Right atrium auricular region (tissue), 2 donors: ENCODE measurements around the gene AKR1A1. TPM values are rescaled to one million over a fixed set of nuclear protein-coding genes. Genes with fewer than 3 reads are reported as not detected.
A peak's percentile ranks its signal among the peaks of the same experiment; 100 is the strongest.
"Not testable (repeated sequence)": the region's sequence is repeated elsewhere in the genome, so short reads cannot be mapped to it uniquely, and the experiment has no call there.

Experiments
- DNase-seq: peaks from one replicate; pipeline ENCODE4 v3.0.0-alpha.2; 2019; ENCODE audit warnings: low spot score
- H3K27ac ChIP-seq, 2 donors: fragments of 200-600 bp; sonication (generic); 1 replicate in 1 of 2; 2 replicates in 1 of 2; pipeline ENCODE4 v1.5.1; 2016 to 2019
- H3K27me3 ChIP-seq, 2 donors: fragments of 200-600 bp; sonication (generic); one replicate each; pipeline versions ENCODE4 v1.5.1 to v1.6.0; 2017 to 2019
- H3K36me3 ChIP-seq: fragments of 200-600 bp; sonication (generic); one replicate; pipeline ENCODE4 v1.5.1; 2016
- H3K4me1 ChIP-seq, 2 donors: fragments of 200-600 bp; sonication (generic); one replicate each; pipeline versions ENCODE4 v1.5.1 to v1.6.0; 2017 to 2019
- H3K4me3 ChIP-seq, 2 donors: fragments of 200-600 bp; sonication (generic); 1 replicate in 1 of 2; 2 replicates in 1 of 2; pipeline ENCODE4 v1.5.1; 2017 to 2019; ENCODE audit warnings: mild to moderate bottlenecking in 1 of 2, moderate library complexity in 1 of 2
- H3K9me3 ChIP-seq, 2 donors: fragments of 200-600 bp; sonication (generic); one replicate each; pipeline ENCODE4 v1.5.1; 2019
- total RNA-seq, 2 donors: library from RNA; depleted of rRNA; stranded (reverse); fragments of >200 nt; gene quantifications; one replicate each; pipeline ENCODE4 v1.1.0, GENCODE V29; 2016
- TF ChIP-seq, protein P1 (sequence below), 2 donors: fragments of 200-600 bp; sonication (generic); IDR thresholded peaks; one replicate each; pipeline ENCODE4 v1.5.1; 2019; ENCODE audit warnings: antibody characterized with exemption in 2 of 2

Gene AKR1A1
- total RNA-seq, 2 donors from 2014 or later, result 47.2 to 53.3 TPM

DNA sequence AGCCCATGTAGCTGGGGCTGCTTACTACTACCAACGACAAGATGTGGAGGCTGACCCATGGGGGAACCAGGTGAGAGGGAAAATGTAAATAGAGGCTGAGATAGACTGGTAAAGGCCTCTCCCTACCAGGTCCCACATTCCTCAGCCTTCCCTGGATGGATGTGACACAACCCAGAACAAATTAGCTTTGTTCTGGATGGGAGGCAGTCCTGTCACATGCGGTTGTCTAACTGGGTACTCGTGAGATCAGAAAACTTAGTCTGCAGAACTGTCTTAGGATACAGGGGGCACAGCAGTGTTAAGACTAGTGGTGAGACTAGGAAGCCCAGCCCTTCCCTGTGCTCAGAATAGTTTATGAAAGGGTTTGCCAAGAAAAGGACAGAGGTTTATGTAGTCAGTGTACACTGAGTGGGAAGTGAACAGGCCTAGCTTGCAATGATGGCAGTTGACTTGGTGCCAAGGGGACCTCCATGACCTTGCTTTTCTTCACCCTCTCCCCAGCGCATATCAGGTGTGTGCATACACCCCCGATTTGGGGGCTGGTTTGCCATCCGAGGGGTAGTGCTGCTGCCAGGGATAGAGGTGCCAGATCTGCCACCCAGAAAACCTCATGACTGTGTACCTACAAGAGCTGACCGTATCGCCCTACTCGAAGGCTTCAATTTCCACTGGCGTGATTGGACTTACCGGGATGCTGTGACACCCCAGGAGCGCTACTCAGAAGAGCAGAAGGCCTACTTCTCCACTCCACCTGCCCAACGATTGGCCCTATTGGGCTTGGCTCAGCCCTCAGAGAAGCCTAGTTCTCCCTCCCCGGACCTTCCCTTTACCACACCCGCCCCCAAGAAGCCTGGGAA lies 42.1 kb upstream of the AKR1A1 start:
- H3K4me1 ChIP-seq, result peaks cover 0 to 25% of the 10 kb centered on the region in 2 donors
- no peak overlapping the region for H3K4me3 ChIP-seq
- TF ChIP-seq, protein P1, sequence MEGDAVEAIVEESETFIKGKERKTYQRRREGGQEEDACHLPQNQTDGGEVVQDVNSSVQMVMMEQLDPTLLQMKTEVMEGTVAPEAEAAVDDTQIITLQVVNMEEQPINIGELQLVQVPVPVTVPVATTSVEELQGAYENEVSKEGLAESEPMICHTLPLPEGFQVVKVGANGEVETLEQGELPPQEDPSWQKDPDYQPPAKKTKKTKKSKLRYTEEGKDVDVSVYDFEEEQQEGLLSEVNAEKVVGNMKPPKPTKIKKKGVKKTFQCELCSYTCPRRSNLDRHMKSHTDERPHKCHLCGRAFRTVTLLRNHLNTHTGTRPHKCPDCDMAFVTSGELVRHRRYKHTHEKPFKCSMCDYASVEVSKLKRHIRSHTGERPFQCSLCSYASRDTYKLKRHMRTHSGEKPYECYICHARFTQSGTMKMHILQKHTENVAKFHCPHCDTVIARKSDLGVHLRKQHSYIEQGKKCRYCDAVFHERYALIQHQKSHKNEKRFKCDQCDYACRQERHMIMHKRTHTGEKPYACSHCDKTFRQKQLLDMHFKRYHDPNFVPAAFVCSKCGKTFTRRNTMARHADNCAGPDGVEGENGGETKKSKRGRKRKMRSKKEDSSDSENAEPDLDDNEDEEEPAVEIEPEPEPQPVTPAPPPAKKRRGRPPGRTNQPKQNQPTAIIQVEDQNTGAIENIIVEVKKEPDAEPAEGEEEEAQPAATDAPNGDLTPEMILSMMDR (IDR thresholded peaks at IDR 0.05), result peak in 1 of 2 donors; percentile 37
- peak overlapping the region; percentile 63 to 68 for H3K27ac ChIP-seq
- DNase-seq, result no peak
- no peaks in the 10 kb centered on the region for H3K9me3 ChIP-seq
- no peaks in the 10 kb centered on the region for H3K27me3 ChIP-seq
- H3K36me3 ChIP-seq, result peaks cover 55% of the 10 kb centered on the region

DNA sequence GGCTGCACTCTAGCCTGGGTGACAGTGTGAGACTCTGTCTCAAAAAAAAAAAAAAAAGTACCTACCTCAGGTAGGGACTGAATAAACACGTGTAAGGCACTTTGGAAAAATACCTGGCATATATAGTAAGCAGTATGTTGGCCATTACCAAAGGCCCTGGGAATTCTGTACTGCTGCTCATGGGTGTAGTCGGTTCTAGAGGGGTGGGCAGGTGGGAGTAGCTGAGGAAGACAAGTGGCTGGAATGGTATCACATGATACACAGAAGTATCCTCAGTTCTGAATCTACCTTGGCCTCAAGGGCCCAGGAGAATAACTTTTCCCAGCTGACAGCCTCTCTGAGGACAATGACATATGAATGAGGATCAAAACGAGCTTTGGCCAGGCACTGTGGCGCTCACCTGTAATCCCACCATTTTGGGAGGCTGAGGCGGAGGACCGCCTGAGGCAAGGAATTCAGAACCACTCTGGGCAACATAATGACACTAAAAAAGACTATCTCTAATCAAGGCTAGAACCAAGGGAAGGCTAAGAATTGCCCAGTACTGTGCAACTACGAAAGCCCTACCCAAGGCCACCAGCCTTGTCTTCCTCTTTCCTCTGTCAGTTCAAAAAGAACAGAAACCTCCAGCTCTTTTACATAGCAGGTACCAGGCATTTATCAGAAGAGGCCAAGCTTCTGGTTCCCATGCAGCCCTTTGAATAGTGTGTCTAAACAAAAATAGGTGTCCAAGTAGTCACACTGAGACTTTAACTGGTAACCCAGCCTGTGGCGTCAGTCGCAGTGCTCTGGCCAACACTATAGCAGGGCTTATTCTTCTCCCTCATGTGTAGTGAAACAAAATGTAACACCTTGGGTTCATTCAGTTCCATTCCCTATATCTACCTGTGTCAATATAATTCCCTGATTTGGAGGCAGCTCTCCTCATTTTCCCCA lies 40.3 kb upstream of the AKR1A1 start:
- Histone ChIP-seq H3K36me3 (peaks cover 73% of the 10 kb centered on the region), H3K4me1 (peaks cover 0 to 29% of the 10 kb centered on the region in 2 donors), H3K27me3 (no peaks in the 10 kb centered on the region), H3K9me3 (no peaks in the 10 kb centered on the region), H3K4me3 (no peak overlapping the region), H3K27ac (peak overlapping the region in 1 of 2 donors; percentile 21)
- DNase-seq, result no peak
- TF ChIP-seq, protein P1 (IDR thresholded peaks at IDR 0.05), result no peak

DNA sequence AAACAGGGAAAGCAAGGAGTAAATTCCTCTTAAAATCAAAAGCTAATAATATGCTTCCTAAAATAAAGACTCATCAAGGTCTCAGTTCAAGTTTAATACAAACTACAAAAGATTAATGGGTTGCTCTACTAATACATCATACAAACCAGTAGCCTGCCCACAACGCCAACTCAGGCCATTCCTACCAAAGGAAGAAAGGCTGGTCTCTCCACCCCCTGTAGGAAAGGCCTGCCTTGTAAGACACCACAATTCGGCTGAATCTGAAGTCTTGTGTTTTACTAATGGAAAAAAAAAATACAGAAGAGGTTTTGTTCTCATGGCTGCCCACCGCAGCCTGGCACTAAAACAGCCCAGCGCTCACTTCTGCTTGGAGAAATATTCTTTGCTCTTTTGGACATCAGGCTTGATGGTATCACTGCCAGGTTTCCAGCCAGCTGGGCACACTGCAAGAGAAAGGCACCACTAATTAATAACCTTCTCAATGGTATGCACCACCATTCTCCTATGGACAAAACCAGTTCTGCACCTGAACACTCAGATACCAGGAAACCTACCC lies 39.6 kb upstream of the AKR1A1 start:
- peaks cover 80% of the 10 kb centered on the region for H3K36me3 ChIP-seq
- DNase-seq, result no peak
- H3K4me1 ChIP-seq, result peaks cover 0 to 33% of the 10 kb centered on the region in 2 donors
- TF ChIP-seq, protein P1 (IDR thresholded peaks at IDR 0.05), result no peak
- H3K9me3 ChIP-seq, result no peaks in the 10 kb centered on the region
- no peak overlapping the region for H3K27ac ChIP-seq
- H3K4me3 ChIP-seq, result no peak overlapping the region
- H3K27me3 ChIP-seq, result no peaks in the 10 kb centered on the region

GRCh38 chr1:45512641-45513054 lies 38.0 kb upstream of the AKR1A1 start:
- peak overlapping the region in 1 of 2 donors; percentile 16 for H3K27ac ChIP-seq
- no peaks in the 10 kb centered on the region for H3K27me3 ChIP-seq
- H3K4me1 ChIP-seq, result peaks cover 0 to 46% of the 10 kb centered on the region in 2 donors
- H3K36me3 ChIP-seq, result peaks cover 94% of the 10 kb centered on the region
- H3K9me3 ChIP-seq, result no peaks in the 10 kb centered on the region
- TF ChIP-seq, protein P1 (IDR thresholded peaks at IDR 0.05), result peak; percentile 43 to 76
- no peak overlapping the region for H3K4me3 ChIP-seq
- DNase-seq, result no peak

DNA sequence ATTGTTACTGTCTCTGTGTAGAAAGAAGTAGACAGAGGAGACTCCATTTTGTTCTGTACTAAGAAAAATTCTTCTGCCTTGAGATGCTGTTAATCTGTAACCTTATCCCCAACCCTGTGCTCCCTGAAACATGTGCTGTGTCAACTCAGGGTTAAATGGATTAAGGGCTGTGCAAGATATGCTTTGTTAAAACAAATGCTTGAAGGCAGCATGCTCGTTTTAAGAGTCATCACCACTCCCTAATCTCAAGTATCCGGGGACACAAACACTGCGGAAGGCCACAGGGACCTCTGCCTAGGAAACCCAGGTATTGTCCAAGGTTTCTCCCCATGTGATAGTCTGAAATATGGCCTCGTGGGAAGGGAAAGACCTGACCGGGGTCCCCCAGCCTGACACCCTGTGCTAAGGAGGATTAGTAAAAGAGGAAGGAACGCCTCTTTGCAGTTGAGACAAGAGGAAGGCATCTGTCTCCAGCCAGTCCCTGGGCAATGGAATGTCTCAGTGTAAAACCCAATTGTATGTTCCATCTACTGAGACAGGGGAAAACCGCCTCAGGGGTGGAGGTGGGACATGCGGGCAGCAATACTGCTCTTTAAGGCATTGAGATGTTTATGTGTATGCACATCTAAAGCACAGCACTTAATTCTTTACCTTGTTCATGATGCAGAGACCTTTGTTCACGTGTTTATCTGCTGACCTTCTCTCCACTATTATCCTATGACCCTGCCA lies 36.9 kb upstream of the AKR1A1 start:
- H3K4me1 ChIP-seq, result peaks cover 0 to 39% of the 10 kb centered on the region in 2 donors
- peaks cover 97% of the 10 kb centered on the region for H3K36me3 ChIP-seq
- not testable (repeated sequence) for H3K27me3 ChIP-seq, H3K27ac ChIP-seq, H3K4me3 ChIP-seq, H3K9me3 ChIP-seq, DNase-seq
